Measurements from ENCODE around the gene SRSF10. TPM values are rescaled to one million over a fixed set of nuclear protein-coding genes. Genes with fewer than 3 reads are reported as not detected.

The SRSF10 gene
- total and polyA plus RNA-seq, 2 of the 8 experiments (the other 6 are each of a cell fraction or from before 2014, with no cell fraction given): 155 to 194 TPM

DNA sequence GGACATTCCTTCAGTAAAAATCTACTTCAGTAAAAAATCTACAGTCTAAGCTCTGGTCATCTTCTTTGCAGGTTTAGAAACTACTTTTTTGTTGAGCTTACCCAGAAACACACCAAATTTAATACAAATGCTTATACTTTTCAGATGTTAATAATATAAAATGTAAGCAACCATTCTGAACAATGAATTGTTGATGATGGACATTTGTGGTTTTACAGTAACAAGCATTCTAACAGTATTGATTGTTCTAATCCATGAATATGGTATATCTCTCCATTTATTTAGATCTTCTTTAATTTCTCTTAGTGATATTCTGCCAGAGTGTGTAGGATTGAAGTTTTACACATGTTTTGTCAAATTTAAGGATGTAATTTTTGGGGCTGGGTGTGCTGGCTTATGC lies 27.0 kb upstream of the SRSF10 start (continued):
- TF ChIP-seq SP1 (IDR thresholded peaks at IDR 0.05; ENCODE audit: low read depth, low read length): no peak
- TF ChIP-seq EGR1 (IDR thresholded peaks at IDR 0.05; ENCODE audit: borderline replicate concordance, low read depth, low read length): no peak
- TF ChIP-seq EZH2 (IDR thresholded peaks at IDR 0.05; ENCODE audit: low read depth, low read length, severe bottlenecking): no peak
- TF ChIP-seq SIRT6 (IDR thresholded peaks at IDR 0.05; ENCODE audit: low read length): no peak
- TF ChIP-seq BACH1 (IDR thresholded peaks at IDR 0.05; ENCODE audit: low read length): no peak

Measured in H1 (cell line).